ENCODE data around the gene JUND.

DNA sequence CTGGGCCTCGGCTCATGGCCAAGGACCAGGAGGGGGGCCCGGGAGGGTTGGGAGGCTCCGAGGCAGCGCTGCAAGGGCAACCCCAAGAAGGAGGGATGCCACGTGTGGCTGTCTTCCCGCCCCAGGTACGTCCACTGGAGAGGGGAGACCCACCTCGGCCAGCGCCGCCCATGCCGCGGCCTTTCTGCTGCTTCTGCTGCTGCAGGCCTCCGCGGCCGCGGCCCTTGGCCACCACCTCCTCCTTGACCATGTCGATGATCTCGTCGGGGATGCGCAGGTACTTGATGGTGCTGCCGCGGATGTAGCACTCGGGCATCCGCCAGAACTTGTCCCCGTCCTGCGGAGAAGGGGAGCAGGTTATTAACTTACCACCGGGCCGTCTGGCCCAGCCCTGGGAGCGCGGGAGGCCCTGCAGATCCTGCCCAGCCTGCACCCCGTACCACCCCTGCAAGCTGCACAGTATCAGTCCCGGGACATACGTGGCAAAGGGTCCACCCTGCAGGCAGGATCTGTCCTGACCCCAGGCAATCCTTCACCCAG, 28.2 kb upstream of the JUND start:
- TF ChIP-seq CTCF (IDR thresholded peaks at IDR 0.05; ENCODE audit: insufficient read depth, low read length, poor library complexity, severe bottlenecking) (no peak), EZH2phosphoT487 (conservative IDR thresholded peaks at IDR 0.05; ENCODE audit: low read length) (no peak)

Data from SU-DHL-6 (cell line).